Common myeloid progenitor, CD34-positive (primary cell): ENCODE data around the gene MYZAP.

Experiments
- CTCF ChIA-PET: fragments of 350-600 bp; sonication (Branson Sonifier 250); formaldehyde crosslinking; loops from one replicate; lab custom pipeline; 2021; ENCODE audit warnings: antibody characterized with exemption; lab: Charles Lee
- POLR2A ChIA-PET: fragments of 350-600 bp; sonication (Branson Sonifier 250); formaldehyde crosslinking; loops from one replicate; lab custom pipeline; 2021; ENCODE audit warnings: antibody characterized with exemption; lab: Charles Lee
- DNase-seq, 3 donors: peaks; one replicate each; pipeline versions ENCODE4 v3.0.0 to v3.0.0-alpha.2; 2013
- H3K27ac ChIP-seq, 2 experiments: 1 replicate in 1 of 2; 2 replicates in 1 of 2; pipeline ENCODE4 v1.7.0; 2013; ENCODE audit warnings: inconsistent platforms in 2 of 2, low read length in 2 of 2, mild to moderate bottlenecking in 2 of 2, low read depth in 1 of 2, moderate library complexity in 1 of 2; ENCODE audit not compliant: severe bottlenecking in 2 of 2, insufficient read depth in 1 of 2, poor library complexity in 1 of 2
- H3K27me3 ChIP-seq, 5 experiments: replicated peaks in 2 of 5; 1 replicate in 3 of 5; 2 replicates in 2 of 5; pipeline versions ENCODE4 v1.6.1 to v1.7.0; 2013; ENCODE audit warnings: low read length in 4 of 5, mild to moderate bottlenecking in 2 of 5, moderate library complexity in 2 of 5, inconsistent platforms in 1 of 5; ENCODE audit not compliant: insufficient read depth in 5 of 5, control insufficient read depth in 4 of 5
- H3K36me3 ChIP-seq, 4 experiments: 1 replicate in 2 of 4; 2 replicates in 2 of 4; pipeline versions ENCODE4 v1.6.1 to v1.7.0; 2013; ENCODE audit warnings: low read length in 3 of 4, control low read depth in 1 of 4, mild to moderate bottlenecking in 1 of 4; ENCODE audit not compliant: control insufficient read depth in 4 of 4, insufficient read depth in 4 of 4
- H3K4me1 ChIP-seq, 4 experiments: 1 replicate in 3 of 4; 2 replicates in 1 of 4; pipeline versions ENCODE4 v1.6.1 to v1.7.1; 2013; ENCODE audit warnings: low read length in 3 of 4, mild to moderate bottlenecking in 3 of 4, control low read depth in 1 of 4, inconsistent platforms in 1 of 4, moderate library complexity in 1 of 4; ENCODE audit not compliant: control insufficient read depth in 4 of 4, insufficient read depth in 4 of 4; ENCODE audit errors: control extremely low read depth in 1 of 4
- H3K4me3 ChIP-seq, 7 experiments: 1 replicate in 4 of 7; 2 replicates in 3 of 7; pipeline versions ENCODE4 v1.5.1 to v1.7.0; 2013; ENCODE audit warnings: mild to moderate bottlenecking in 7 of 7, low read length in 6 of 7, moderate library complexity in 6 of 7, inconsistent platforms in 2 of 7, low read depth in 2 of 7, control low read depth in 1 of 7; ENCODE audit not compliant: insufficient read depth in 4 of 7, control insufficient read depth in 1 of 7; ENCODE audit errors: extremely low read depth in 1 of 7
- H3K9me3 ChIP-seq, 5 experiments: 1 replicate in 4 of 5; 2 replicates in 1 of 5; pipeline versions ENCODE4 v1.6.1 to v1.7.1; 2013; ENCODE audit warnings: low read length in 4 of 5, mild to moderate bottlenecking in 2 of 5, inconsistent platforms in 1 of 5, low read depth in 1 of 5, moderate library complexity in 1 of 5; ENCODE audit not compliant: control insufficient read depth in 4 of 5, insufficient read depth in 2 of 5; ENCODE audit errors: control extremely low read depth in 1 of 5
- WGBS: methylation state at CpG from one replicate; pipeline ENCODE4 v1.1.5; 2013; ENCODE audit not compliant: insufficient coverage; 5-methylcytosine and 5-hydroxymethylcytosine counted together

MYZAP gene

GRCh38 chr15:57567891-57568290, 23.8 kb upstream of the MYZAP start:
- CTCF ChIA-PET = interaction anchor here (0.8 to 1.2 kb wide), 2 partner anchors 22 to 44 kb away, joined by 3 to 4 read pairs; no protein-coding TSS in a partner anchor
- POLR2A ChIA-PET = no interaction called here
- Histone ChIP-seq H3K4me3 (no peak overlapping the region), H3K27me3 (no peaks in the 10 kb centered on the region), H3K9me3 (no peaks in the 10 kb centered on the region), H3K36me3 (no peaks in the 10 kb centered on the region), H3K4me1 (peaks cover 6 to 27% (median 18%) of the 10 kb centered on the region in 4 experiments), H3K27ac (no peak overlapping the region)
- DNase-seq = no peak
- 100% methylated on average over 1 of the region's 3 CpGs for WGBS

- peaks cover 6 to 22% (median 14%) of the 10 kb centered on the region in 4 experiments for H3K4me1 ChIP-seq
- no peaks in the 10 kb centered on the region for H3K27me3 ChIP-seq
- H3K27ac ChIP-seq = no peak overlapping the region
- H3K4me3 ChIP-seq = no peak overlapping the region
- WGBS = 88% methylated on average over 1 of the region's 2 CpGs
- no peak for DNase-seq
- ChIA-PET CTCF (interaction anchor here (1.2 kb wide), 1 partner anchor 23 kb away, joined by 4 read pairs; no protein-coding TSS in a partner anchor), POLR2A (no interaction called here)
- H3K36me3 ChIP-seq = no peaks in the 10 kb centered on the region
- H3K9me3 ChIP-seq = no peaks in the 10 kb centered on the region
These were observed 23.4 kb upstream of the MYZAP start for GRCh38 chr15:57568299-57568698.

- Histone ChIP-seq H3K27ac (no peak overlapping the region), H3K4me1 (peaks cover 2 to 5% (median 4%) of the 10 kb centered on the region in 4 experiments), H3K4me3 (no peak overlapping the region), H3K9me3 (no peaks in the 10 kb centered on the region), H3K36me3 (no peaks in the 10 kb centered on the region), H3K27me3 (no peaks in the 10 kb centered on the region)
- no peak for DNase-seq
- POLR2A ChIA-PET = no interaction called here
- CTCF ChIA-PET = no interaction called here
- 88% methylated on average over 1 of the region's 2 CpGs for WGBS
These were observed 21.4 kb upstream of the MYZAP start for GRCh38 chr15:57570340-57570739.

- no peaks in the 10 kb centered on the region for H3K9me3 ChIP-seq
- H3K27ac ChIP-seq = no peak overlapping the region
- H3K4me3 ChIP-seq = no peak overlapping the region
- ChIA-PET CTCF (no interaction called here), POLR2A (no interaction called here)
- H3K27me3 ChIP-seq = no peaks in the 10 kb centered on the region
- no peak for DNase-seq
- H3K4me1 ChIP-seq = no peaks in the 10 kb centered on the region
- no peaks in the 10 kb centered on the region for H3K36me3 ChIP-seq
- WGBS = 81% methylated on average over 3 of the region's 3 CpGs
These were observed 20.7 kb upstream of the MYZAP start for GRCh38 chr15:57570994-57571393.

- H3K4me3 ChIP-seq = no peak overlapping the region
- H3K36me3 ChIP-seq = no peaks in the 10 kb centered on the region
- H3K9me3 ChIP-seq = no peaks in the 10 kb centered on the region
- no peak for DNase-seq
- H3K27me3 ChIP-seq = no peaks in the 10 kb centered on the region
- no peak overlapping the region for H3K27ac ChIP-seq
- POLR2A ChIA-PET = no interaction called here
- H3K4me1 ChIP-seq = no peaks in the 10 kb centered on the region
- WGBS = 97% methylated on average over 4 of the region's 7 CpGs
- CTCF ChIA-PET = interaction anchor here (0.8 to 1.3 kb wide), 3 partner anchors 10 to 15 kb away, joined by 3 to 4 read pairs (median 3); no protein-coding TSS in a partner anchor
These were observed 20.0 kb upstream of the MYZAP start for GRCh38 chr15:57571725-57572124.

GRCh38 chr15:57572468-57572867, 19.2 kb upstream of the MYZAP start:
- ChIA-PET POLR2A (no interaction called here), CTCF (interaction anchor here (0.8 to 1.3 kb wide), 3 partner anchors 11 to 14 kb away, joined by 3 to 4 read pairs (median 3); no protein-coding TSS in a partner anchor)
- H3K27ac ChIP-seq = no peak overlapping the region
- H3K4me1 ChIP-seq = no peaks in the 10 kb centered on the region
- DNase-seq = no peak
- H3K9me3 ChIP-seq = no peaks in the 10 kb centered on the region
- H3K36me3 ChIP-seq = no peaks in the 10 kb centered on the region
- WGBS = 100% methylated on average over 3 of the region's 3 CpGs
- no peaks in the 10 kb centered on the region for H3K27me3 ChIP-seq
- H3K4me3 ChIP-seq = no peak overlapping the region

- no peaks in the 10 kb centered on the region for H3K36me3 ChIP-seq
- 100% methylated on average over 2 of the region's 4 CpGs for WGBS
- no peak for DNase-seq
- ChIA-PET CTCF (interaction anchor here (1.0 to 2.4 kb wide), 2 partner anchors 13 to 18 kb away, joined by 3 to 10 read pairs; no protein-coding TSS in a partner anchor), POLR2A (no interaction called here)
- no peak overlapping the region for H3K27ac ChIP-seq
- H3K27me3 ChIP-seq = no peaks in the 10 kb centered on the region
- H3K4me3 ChIP-seq = no peak overlapping the region
- H3K9me3 ChIP-seq = no peaks in the 10 kb centered on the region
- H3K4me1 ChIP-seq = no peaks in the 10 kb centered on the region
These were observed 18.6 kb upstream of the MYZAP start for GRCh38 chr15:57573151-57573550.
